Muscle of arm (tissue), 12 donors: ENCODE results near the gene UBE2U. TPM values are rescaled to one million over a fixed set of nuclear protein-coding genes. Genes with fewer than 3 reads are reported as not detected.

ENCODE experiments used
- DNase-seq: peaks from one replicate; pipeline ENCODE4 v3.0.0-alpha.2; 2013
- polyA plus RNA-seq, 12 donors: library from polyadenylated mRNA; unstranded; fragments of 120-200 nt; gene quantifications; one replicate each; pipeline ENCODE4 v1.2.1, GENCODE V29; 2013; ENCODE audit not compliant: insufficient read length in 12 of 12

The UBE2U gene
- polyA plus RNA-seq, 12 donors: not detected

- no peak for DNase-seq
These were observed 90.4 kb downstream of the UBE2U start for GRCh38 chr1:64293820-64294219.

GRCh38 chr1:64295136-64295535 is 91.7 kb downstream of the UBE2U start:
- DNase-seq: no peak

- DNase-seq: no peak
These were observed 92.1 kb downstream of the UBE2U start for GRCh38 chr1:64295561-64295960.

GRCh38 chr1:64296459-64296858 is 93.0 kb downstream of the UBE2U start:
- no peak for DNase-seq

- DNase-seq: no peak
These were observed 98.8 kb downstream of the UBE2U start for GRCh38 chr1:64302194-64302593.

GRCh38 chr1:64302971-64303370 is 99.5 kb downstream of the UBE2U start:
- no peak for DNase-seq

GRCh38 chr1:64304823-64305222 is 101.4 kb downstream of the UBE2U start:
- no peak for DNase-seq

GRCh38 chr1:64308866-64309265 is 105.4 kb downstream of the UBE2U start:
- DNase-seq: no peak

GRCh38 chr1:64309431-64309831 is 106.0 kb downstream of the UBE2U start:
- no peak for DNase-seq

GRCh38 chr1:64310760-64311159 is 107.3 kb downstream of the UBE2U start:
- no peak for DNase-seq

- DNase-seq: no peak
These were observed 109.0 kb downstream of the UBE2U start for GRCh38 chr1:64312431-64312830.

GRCh38 chr1:64315402-64315801 is 112.0 kb downstream of the UBE2U start:
- no peak for DNase-seq
